GM19238 (cell line): ENCODE data around the gene RARRES2.
"Not testable (repeated sequence)": the region's sequence is repeated elsewhere in the genome, so short reads cannot be mapped to it uniquely, and the experiment has no call there.

Source experiments
- DNase-seq: peaks from one replicate; pipeline ENCODE4 v3.0.0; 2011; ENCODE audit warnings: low spot score; ENCODE audit not compliant: insufficient read length

The RARRES2 gene

DNA sequence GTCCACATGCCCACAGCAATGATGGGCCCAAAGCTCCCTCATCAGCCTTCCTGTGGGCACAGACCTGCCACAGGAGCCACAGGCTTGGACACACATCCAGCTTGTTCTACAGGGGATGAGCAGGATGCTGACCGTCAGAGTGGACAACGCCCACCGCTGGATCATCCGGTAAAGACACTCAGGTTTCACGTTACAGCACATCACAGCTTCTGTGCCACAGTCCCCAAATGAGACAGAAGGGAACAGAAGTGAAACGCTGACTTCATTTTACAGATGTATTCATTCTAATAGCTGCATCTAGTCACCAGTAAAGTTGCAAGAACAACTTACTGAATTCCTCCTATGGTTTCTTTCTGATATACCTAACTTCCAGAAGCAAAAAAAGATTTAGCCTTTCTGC is 51.1 kb downstream of the RARRES2 start:
- not testable (repeated sequence) for DNase-seq

DNA sequence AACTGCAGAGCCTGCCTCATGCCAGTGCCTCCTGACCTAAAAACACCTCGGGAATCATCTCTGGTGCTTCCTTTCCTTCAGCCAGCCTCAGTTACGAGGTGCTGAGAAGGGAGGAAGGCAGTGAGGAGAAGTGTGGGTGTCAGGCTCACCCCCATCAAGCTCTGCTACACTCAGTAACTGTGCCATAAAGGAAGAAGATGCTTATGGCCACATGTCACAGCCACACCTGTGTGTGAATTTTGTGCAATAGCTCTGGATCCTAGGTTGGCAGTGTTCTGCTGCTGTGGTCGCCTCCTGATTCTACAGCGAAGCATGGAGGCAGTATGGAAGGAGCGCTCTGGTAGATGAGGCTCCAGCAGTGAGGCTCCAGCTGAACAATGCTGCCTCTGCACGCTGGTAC is 52.6 kb downstream of the RARRES2 start:
- DNase-seq: not testable (repeated sequence)
